Ascending aorta (tissue), 2 donors: ENCODE data around the gene ATG14. TPM values are rescaled to one million over a fixed set of nuclear protein-coding genes. Genes with fewer than 3 reads are reported as not detected.

ENCODE experiments used
- DNase-seq, 2 donors: peaks; one replicate each; pipeline ENCODE4 v3.0.0-alpha.2; 2019; ENCODE audit warnings: low spot score in 2 of 2
- H3K27ac ChIP-seq, 2 donors: fragments of 200-600 bp; sonication (generic); one replicate each; pipeline ENCODE4 v1.5.1; 2016 to 2017; ENCODE audit warnings: mild to moderate bottlenecking in 1 of 2
- H3K27me3 ChIP-seq: fragments of 200-600 bp; sonication (generic); one replicate; pipeline ENCODE4 v1.5.1; 2017
- H3K36me3 ChIP-seq, 2 donors: fragments of 200-600 bp; sonication (generic); one replicate each; pipeline ENCODE4 v1.5.1; 2016
- H3K4me1 ChIP-seq, 2 donors: fragments of 200-600 bp; sonication (generic); one replicate each; pipeline ENCODE4 v1.5.1; 2016 to 2017; ENCODE audit warnings: mild to moderate bottlenecking in 1 of 2
- H3K4me3 ChIP-seq, 2 donors: fragments of 200-600 bp; sonication (generic); one replicate each; pipeline ENCODE4 v1.5.1; 2016 to 2017; ENCODE audit warnings: mild to moderate bottlenecking in 1 of 2
- H3K9me3 ChIP-seq, 2 donors: fragments of 200-600 bp; sonication (generic); one replicate each; pipeline ENCODE4 v1.5.1; 2016
- intact Hi-C: fragments of 100-400 bp; cut with DNase I; formaldehyde crosslinking; loops from one replicate; pipeline ENCODE4 v1.15.1; 2023
- total RNA-seq: library from RNA; depleted of rRNA; stranded (reverse); fragments of >200 nt; gene quantifications from one replicate; pipeline ENCODE4 v1.1.0, GENCODE V29; 2016
- TF ChIP-seq, protein P1 (sequence below), 3 experiments: fragments of 200-600 bp in 2 of 3; fragments of 450-650 bp in 1 of 3; sonication (generic) in 2 of 3; IDR thresholded peaks; one replicate each; pipeline ENCODE4 v1.5.1; 2016 to 2019; ENCODE audit warnings: antibody characterized with exemption in 3 of 3, mild to moderate bottlenecking in 1 of 3, moderate library complexity in 1 of 3

ATG14 gene
- total RNA-seq, 1 donor from 2014 or later: 8.4 TPM

GRCh38 chr14:55382483-55382882 is 29.1 kb downstream of the ATG14 start:
- intact Hi-C loops: loop anchor here (10.0 kb wide), 1 partner anchor 1428 kb away; the partner anchor contains the start of gene BMP4
- H3K36me3 ChIP-seq: peaks cover 41 to 55% of the 10 kb centered on the region in 2 donors
- H3K9me3 ChIP-seq: no peaks in the 10 kb centered on the region
- peak overlapping the region; percentile 66 to 86 for H3K27ac ChIP-seq
- DNase-seq: no peak
- H3K4me3 ChIP-seq: peak overlapping the region in 1 of 2 donors; percentile 1
- no peaks in the 10 kb centered on the region for H3K27me3 ChIP-seq
- TF ChIP-seq, protein P1, sequence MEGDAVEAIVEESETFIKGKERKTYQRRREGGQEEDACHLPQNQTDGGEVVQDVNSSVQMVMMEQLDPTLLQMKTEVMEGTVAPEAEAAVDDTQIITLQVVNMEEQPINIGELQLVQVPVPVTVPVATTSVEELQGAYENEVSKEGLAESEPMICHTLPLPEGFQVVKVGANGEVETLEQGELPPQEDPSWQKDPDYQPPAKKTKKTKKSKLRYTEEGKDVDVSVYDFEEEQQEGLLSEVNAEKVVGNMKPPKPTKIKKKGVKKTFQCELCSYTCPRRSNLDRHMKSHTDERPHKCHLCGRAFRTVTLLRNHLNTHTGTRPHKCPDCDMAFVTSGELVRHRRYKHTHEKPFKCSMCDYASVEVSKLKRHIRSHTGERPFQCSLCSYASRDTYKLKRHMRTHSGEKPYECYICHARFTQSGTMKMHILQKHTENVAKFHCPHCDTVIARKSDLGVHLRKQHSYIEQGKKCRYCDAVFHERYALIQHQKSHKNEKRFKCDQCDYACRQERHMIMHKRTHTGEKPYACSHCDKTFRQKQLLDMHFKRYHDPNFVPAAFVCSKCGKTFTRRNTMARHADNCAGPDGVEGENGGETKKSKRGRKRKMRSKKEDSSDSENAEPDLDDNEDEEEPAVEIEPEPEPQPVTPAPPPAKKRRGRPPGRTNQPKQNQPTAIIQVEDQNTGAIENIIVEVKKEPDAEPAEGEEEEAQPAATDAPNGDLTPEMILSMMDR (IDR thresholded peaks at IDR 0.05): no peak
- H3K4me1 ChIP-seq: peaks cover 15 to 20% of the 10 kb centered on the region in 2 donors

GRCh38 chr14:55381561-55381960 is 30.1 kb downstream of the ATG14 start:
- TF ChIP-seq, protein P1 (IDR thresholded peaks at IDR 0.05): no peak
- Histone ChIP-seq H3K27me3 (no peaks in the 10 kb centered on the region), H3K27ac (peak overlapping the region; percentile 66 to 86), H3K36me3 (peaks cover 42 to 58% of the 10 kb centered on the region in 2 donors), H3K4me3 (no peak overlapping the region), H3K4me1 (peaks cover 15 to 20% of the 10 kb centered on the region in 2 donors), H3K9me3 (no peaks in the 10 kb centered on the region)
- DNase-seq: no peak
- intact Hi-C loops: loop anchor here (10.0 kb wide), 1 partner anchor 1427 kb away; the partner anchor contains the start of gene BMP4

DNA sequence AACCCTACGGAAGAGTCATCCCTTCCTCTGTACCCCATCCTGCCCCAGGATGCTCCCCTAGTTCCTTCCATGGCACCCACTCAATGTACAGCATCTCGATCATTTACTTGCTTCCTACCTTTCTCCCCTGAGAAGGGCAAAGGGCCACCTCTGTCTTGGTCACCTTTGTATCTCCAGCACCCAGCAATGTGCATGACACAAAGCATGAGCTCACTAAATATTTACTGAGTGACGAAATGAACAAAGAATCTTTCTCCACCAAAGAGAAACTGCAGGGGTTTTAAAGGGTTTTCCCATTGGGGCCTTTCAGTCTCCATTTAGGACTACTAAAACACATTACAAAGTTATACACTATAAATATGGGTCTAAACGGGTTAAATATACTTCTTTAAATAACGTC is 30.6 kb downstream of the ATG14 start:
- DNase-seq: no peak
- Histone ChIP-seq H3K4me3 (no peak overlapping the region), H3K36me3 (peaks cover 42 to 59% of the 10 kb centered on the region in 2 donors), H3K27me3 (no peaks in the 10 kb centered on the region), H3K4me1 (peaks cover 15 to 20% of the 10 kb centered on the region in 2 donors), H3K27ac (peak overlapping the region; percentile 24 to 86), H3K9me3 (no peaks in the 10 kb centered on the region)
- TF ChIP-seq, protein P1 (IDR thresholded peaks at IDR 0.05): no peak
- intact Hi-C loops: loop anchor here (10.0 kb wide), 1 partner anchor 1426 kb away; the partner anchor contains the start of gene BMP4

GRCh38 chr14:55377236-55377635 is 34.4 kb downstream of the ATG14 start:
- TF ChIP-seq, protein P1 (IDR thresholded peaks at IDR 0.05): no peak
- H3K27me3 ChIP-seq: no peaks in the 10 kb centered on the region
- H3K4me1 ChIP-seq: peaks cover 4 to 5% of the 10 kb centered on the region in 2 donors
- no peak overlapping the region for H3K4me3 ChIP-seq
- H3K9me3 ChIP-seq: no peaks in the 10 kb centered on the region
- intact Hi-C loops: no loop called here
- no peak overlapping the region for H3K27ac ChIP-seq
- no peak for DNase-seq
- peaks cover 32 to 73% of the 10 kb centered on the region in 2 donors for H3K36me3 ChIP-seq

DNA sequence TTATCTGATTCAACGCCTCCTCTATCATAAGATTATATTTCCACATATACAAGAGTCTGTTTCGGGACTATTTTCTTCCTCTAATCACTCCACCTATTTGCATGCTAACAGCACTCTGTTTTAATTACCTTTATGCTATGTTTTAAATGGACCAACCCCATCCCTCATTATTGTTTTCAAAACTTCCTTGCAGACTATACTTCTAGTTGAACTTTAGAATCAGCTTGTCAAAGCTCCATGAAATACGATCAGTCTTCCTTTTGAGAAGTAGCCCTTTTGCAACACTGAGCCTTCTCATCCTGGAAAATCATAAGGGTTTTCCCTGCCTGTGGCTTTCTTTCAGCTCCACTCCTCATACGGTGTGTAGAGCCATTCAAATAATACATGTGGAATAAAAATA is 36.9 kb downstream of the ATG14 start:
- no peak overlapping the region for H3K4me3 ChIP-seq
- H3K27me3 ChIP-seq: no peaks in the 10 kb centered on the region
- H3K9me3 ChIP-seq: no peaks in the 10 kb centered on the region
- no peak for DNase-seq
- H3K36me3 ChIP-seq: peaks cover 22 to 67% of the 10 kb centered on the region in 2 donors
- no peak overlapping the region for H3K27ac ChIP-seq
- H3K4me1 ChIP-seq: no peaks in the 10 kb centered on the region
- TF ChIP-seq, protein P1 (IDR thresholded peaks at IDR 0.05): no peak
- intact Hi-C loops: no loop called here
